ENCODE data around the gene GGTLC1. TPM values are rescaled to one million over a fixed set of nuclear protein-coding genes. Genes with fewer than 3 reads are reported as not detected.

The GGTLC1 gene
- not detected in 2 replicates for polyA plus RNA-seq

GRCh38 chr20:23988561-23988960, at the start of gene GGTLC1:
GGTLC1 (minus strand) TSS chr20:23988779; CDS start chr20:23986611, 2,168 bp downstream.

Other genes with a start within 250 kb of the GGTLC1 start
- gene CST1, start 237.8 kb downstream of the GGTLC1 start, polyA plus RNA-seq = not detected in 2 replicates
- not detected in 2 replicates for gene CST2, start 162.1 kb downstream of the GGTLC1 start, polyA plus RNA-seq
- gene CST5, start 109.0 kb downstream of the GGTLC1 start, polyA plus RNA-seq = not detected in 2 replicates

Measured in Purkinje cell (primary cell).